CD14-positive monocyte (primary cell): Measurements from ENCODE around the gene NCOR2. TPM values are rescaled to one million over a fixed set of nuclear protein-coding genes. Genes with fewer than 3 reads are reported as not detected.

Experiments
- DNase-seq, 3 donors: peaks; one replicate each; pipeline ENCODE4 v3.0.0-alpha.2; 2011 to 2022
- H2AFZ ChIP-seq: 2 replicates; pipeline ENCODE4 v1.6.0; 2012; ENCODE audit warnings: mild to moderate bottlenecking, low read depth, low read length, inconsistent platforms; ENCODE audit not compliant: insufficient read depth, poor library complexity, severe bottlenecking
- H3K27ac ChIP-seq, 2 donors: 1 replicate in 1 of 2; 2 replicates in 1 of 2; pipeline ENCODE4 v1.5.1; 2012 to 2013; ENCODE audit warnings: low read length in 2 of 2, control low read depth in 1 of 2, inconsistent platforms in 1 of 2, low read depth in 1 of 2, mild to moderate bottlenecking in 1 of 2
- H3K27me3 ChIP-seq, 2 donors: one replicate each; pipeline versions ENCODE4 v1.6.0 to v1.6.1; 2011 to 2013; ENCODE audit warnings: low read length in 2 of 2; ENCODE audit not compliant: control insufficient read depth in 2 of 2, insufficient read depth in 2 of 2
- H3K36me3 ChIP-seq, 2 donors: replicated peaks in 1 of 2; 1 replicate in 1 of 2; 2 replicates in 1 of 2; pipeline versions ENCODE4 v1.5.1 to v1.6.1; 2012 to 2013; ENCODE audit warnings: low read length in 2 of 2, control low read depth in 1 of 2, inconsistent platforms in 1 of 2, mild to moderate bottlenecking in 1 of 2; ENCODE audit not compliant: insufficient read depth in 2 of 2, control insufficient read depth in 1 of 2
- H3K4me1 ChIP-seq, 2 donors: 1 replicate in 1 of 2; 2 replicates in 1 of 2; pipeline versions ENCODE4 v1.5.1 to v1.6.1; 2012 to 2013; ENCODE audit warnings: low read length in 2 of 2, control low read depth in 1 of 2, inconsistent platforms in 1 of 2, mild to moderate bottlenecking in 1 of 2, moderate library complexity in 1 of 2; ENCODE audit not compliant: insufficient read depth in 2 of 2, control insufficient read depth in 1 of 2
- H3K4me2 ChIP-seq: replicated peaks from 2 replicates; pipeline ENCODE3; 2012; ENCODE audit warnings: low read length, moderate library complexity, mild to moderate bottlenecking; ENCODE audit not compliant: poor library complexity, severe bottlenecking; ENCODE audit errors: extremely low read depth
- H3K4me3 ChIP-seq, 3 experiments: fragments of 200-600 bp in 1 of 3; sonication (generic) in 1 of 3; replicated peaks in 1 of 3; 1 replicate in 2 of 3; 2 replicates in 1 of 3; pipeline ENCODE4 v1.5.1; 2011 to 2013; ENCODE audit warnings: low read length in 3 of 3, mild to moderate bottlenecking in 3 of 3, control low read depth in 2 of 3, low read depth in 2 of 3, inconsistent platforms in 1 of 3, moderate library complexity in 1 of 3
- H3K79me2 ChIP-seq: 2 replicates; pipeline ENCODE4 v1.6.0; 2012; ENCODE audit warnings: mild to moderate bottlenecking, control low read depth, inconsistent platforms, low read length, moderate library complexity; ENCODE audit not compliant: insufficient read depth
- H3K9ac ChIP-seq: 2 replicates; pipeline ENCODE4 v1.6.0; 2017; ENCODE audit warnings: low read length, mild to moderate bottlenecking; ENCODE audit not compliant: insufficient read depth, poor library complexity, severe bottlenecking
- H3K9me3 ChIP-seq, 2 donors: replicated peaks in 1 of 2; 1 replicate in 1 of 2; 2 replicates in 1 of 2; pipeline versions ENCODE4 v1.5.1 to v1.6.1; 2012 to 2013; ENCODE audit warnings: low read length in 2 of 2, control low read depth in 1 of 2; ENCODE audit not compliant: control insufficient read depth in 1 of 2, insufficient read depth in 1 of 2
- H4K20me1 ChIP-seq: 2 replicates; pipeline ENCODE4 v1.6.0; 2012; ENCODE audit warnings: mild to moderate bottlenecking, low read length, control low read depth, moderate library complexity; ENCODE audit not compliant: insufficient read depth
- H3K27ac Mint-ChIP-seq, 7 donors: one replicate each; pipeline ENCODE4 v1.8.0; 2020; ENCODE audit warnings: mild to moderate bottlenecking in 7 of 7, mixed read lengths in 7 of 7, moderate library complexity in 6 of 7, inconsistent platforms in 2 of 7
- H3K27me3 Mint-ChIP-seq, 3 donors: one replicate each; pipeline ENCODE4 v1.8.0; 2021 to 2022; ENCODE audit warnings: low read depth in 3 of 3, mild to moderate bottlenecking in 3 of 3, mixed read lengths in 3 of 3, moderate library complexity in 3 of 3, inconsistent platforms in 1 of 3
- H3K36me3 Mint-ChIP-seq, 2 donors: one replicate each; pipeline ENCODE4 v1.8.0; 2020; ENCODE audit warnings: mixed read lengths in 2 of 2, inconsistent platforms in 1 of 2, mild to moderate bottlenecking in 1 of 2
- H3K4me1 Mint-ChIP-seq: one replicate; pipeline ENCODE4 v1.8.0; 2020; ENCODE audit warnings: mild to moderate bottlenecking, mixed read lengths
- H3K4me3 Mint-ChIP-seq, 2 donors: one replicate each; pipeline ENCODE4 v1.8.0; 2020; ENCODE audit warnings: mild to moderate bottlenecking in 2 of 2, mixed read lengths in 2 of 2, moderate library complexity in 1 of 2
- H3K9me3 Mint-ChIP-seq, 7 donors: one replicate each; pipeline ENCODE4 v1.8.0; 2020 to 2022; ENCODE audit warnings: mixed read lengths in 7 of 7, mild to moderate bottlenecking in 6 of 7, moderate library complexity in 6 of 7, inconsistent platforms in 2 of 7
- WGBS: methylation state at CpG from one replicate; pipeline ENCODE4 v1.1.5; 2013; ENCODE audit warnings: missing lambda C conversion rate; ENCODE audit not compliant: insufficient coverage; 5-methylcytosine and 5-hydroxymethylcytosine counted together
- intact Hi-C, 2 donors: fragments of 100-400 bp; cut with micrococcal nuclease; formaldehyde crosslinking; loops; one replicate each; pipeline versions ENCODE4 v1.15.0 to v1.15.1; 2023
- polyA plus RNA-seq, 3 donors: library from polyadenylated mRNA; depleted of rRNA in 1 of 3; unstranded in 2 of 3; stranded (reverse) in 1 of 3; fragments of 300-500 nt in 2 of 3; fragments of >200 nt in 1 of 3; fragmentation: Illumina TruSeq in 2 of 3; gene quantifications; 1 replicate in 2 of 3; 2 replicates in 1 of 3; pipeline ENCODE4 v1.2.3, GENCODE V29; 2012 to 2021
- TF ChIP-seq, protein P1 (sequence below): fragments of 200-600 bp; IDR thresholded peaks from one replicate; pipeline ENCODE4 v1.8.0; 2022; ENCODE audit warnings: antibody characterized with exemption, mild to moderate bottlenecking

NCOR2 gene
- polyA plus RNA-seq, 3 donors, result 4.7 to 46.8 (median 5.5) TPM

- H3K9ac ChIP-seq, result no peak overlapping the region
- intact Hi-C loops, result no loop called here
These were observed 36.4 kb upstream of the NCOR2 start for GRCh38 chr12:124603831-124604251.

DNA sequence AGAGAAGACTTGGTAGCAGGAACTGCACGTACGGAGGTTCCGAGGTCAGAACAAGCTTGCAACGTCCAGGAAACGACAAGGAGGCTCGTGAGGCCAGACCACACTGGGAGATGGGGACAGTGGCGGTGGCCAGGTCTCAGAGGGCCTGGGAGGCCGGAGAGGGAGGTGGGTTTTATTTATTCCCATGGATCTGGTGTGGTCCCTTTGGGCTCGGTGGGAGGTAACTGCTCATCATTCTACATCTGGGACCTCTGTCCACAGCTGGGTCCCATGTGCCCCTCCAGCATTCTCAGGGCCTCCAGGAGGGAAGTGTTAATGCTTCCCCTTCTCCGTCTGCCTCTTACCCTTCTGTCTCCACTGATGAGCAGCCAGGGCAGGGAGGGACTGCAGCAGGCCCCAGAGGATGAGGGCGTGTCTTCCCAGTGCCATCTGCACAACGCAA lies 35.7 kb upstream of the NCOR2 start:
- Histone ChIP-seq H3K36me3 (no peaks in the 10 kb centered on the region), H3K79me2 (no peaks in the 10 kb centered on the region), H3K9me3 (no peaks in the 10 kb centered on the region), H3K27ac (no peak overlapping the region), H4K20me1 (no peaks in the 10 kb centered on the region), H3K4me3 (no peak overlapping the region), H2AFZ (no peak overlapping the region), H3K4me1 (peaks cover 27 to 51% of the 10 kb centered on the region in 2 donors), H3K27me3 (no peaks in the 10 kb centered on the region), H3K9ac (no peak overlapping the region), H3K4me2 (no peak overlapping the region)
- Mint-ChIP-seq H3K4me1 (peaks cover 55% of the 10 kb centered on the region), H3K27me3 (peaks cover 3 to 10% (median 5%) of the 10 kb centered on the region in 3 donors), H3K9me3 (peaks cover 0 to 7% (median 0%) of the 10 kb centered on the region in 7 donors), H3K4me3 (peak overlapping the region in 1 of 2 donors; percentile 51), H3K27ac (peak overlapping the region in 3 of 7 donors; percentile 65 to 85 (median 76)), H3K36me3 (peaks cover 5 to 11% of the 10 kb centered on the region in 2 donors)
- TF ChIP-seq, protein P1, sequence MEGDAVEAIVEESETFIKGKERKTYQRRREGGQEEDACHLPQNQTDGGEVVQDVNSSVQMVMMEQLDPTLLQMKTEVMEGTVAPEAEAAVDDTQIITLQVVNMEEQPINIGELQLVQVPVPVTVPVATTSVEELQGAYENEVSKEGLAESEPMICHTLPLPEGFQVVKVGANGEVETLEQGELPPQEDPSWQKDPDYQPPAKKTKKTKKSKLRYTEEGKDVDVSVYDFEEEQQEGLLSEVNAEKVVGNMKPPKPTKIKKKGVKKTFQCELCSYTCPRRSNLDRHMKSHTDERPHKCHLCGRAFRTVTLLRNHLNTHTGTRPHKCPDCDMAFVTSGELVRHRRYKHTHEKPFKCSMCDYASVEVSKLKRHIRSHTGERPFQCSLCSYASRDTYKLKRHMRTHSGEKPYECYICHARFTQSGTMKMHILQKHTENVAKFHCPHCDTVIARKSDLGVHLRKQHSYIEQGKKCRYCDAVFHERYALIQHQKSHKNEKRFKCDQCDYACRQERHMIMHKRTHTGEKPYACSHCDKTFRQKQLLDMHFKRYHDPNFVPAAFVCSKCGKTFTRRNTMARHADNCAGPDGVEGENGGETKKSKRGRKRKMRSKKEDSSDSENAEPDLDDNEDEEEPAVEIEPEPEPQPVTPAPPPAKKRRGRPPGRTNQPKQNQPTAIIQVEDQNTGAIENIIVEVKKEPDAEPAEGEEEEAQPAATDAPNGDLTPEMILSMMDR, result no peak
- 3% methylated on average over 8 of the region's 12 CpGs for WGBS
- intact Hi-C loops, result no loop called here
- peak in 2 of 3 donors; percentile 29 to 36 for DNase-seq

More at GRCh38 chr12:124603831-124604251, 36.4 kb upstream of the NCOR2 start:
- Mint-ChIP-seq H3K4me1 (peaks cover 55% of the 10 kb centered on the region), H3K9me3 (peaks cover 0 to 7% (median 0%) of the 10 kb centered on the region in 7 donors), H3K27ac (no peak overlapping the region), H3K27me3 (peaks cover 3 to 10% (median 5%) of the 10 kb centered on the region in 3 donors), H3K36me3 (peaks cover 5 to 11% of the 10 kb centered on the region in 2 donors), H3K4me3 (no peak overlapping the region)
- no peak overlapping the region for H3K4me2 ChIP-seq
- no peak overlapping the region for H3K27ac ChIP-seq
- peaks cover 31 to 51% of the 10 kb centered on the region in 2 donors for H3K4me1 ChIP-seq
- no peaks in the 10 kb centered on the region for H3K27me3 ChIP-seq
- TF ChIP-seq, protein P1, result no peak
- 88% methylated on average over 11 of the region's 12 CpGs for WGBS
- no peak overlapping the region for H2AFZ ChIP-seq
- DNase-seq, result no peak
- H3K9me3 ChIP-seq, result no peaks in the 10 kb centered on the region
- no peak overlapping the region for H3K4me3 ChIP-seq
- no peaks in the 10 kb centered on the region for H3K79me2 ChIP-seq
- no peaks in the 10 kb centered on the region for H4K20me1 ChIP-seq
- H3K36me3 ChIP-seq, result no peaks in the 10 kb centered on the region
